HCT116 (cell line): ENCODE results near the gene EXOC6B.

Source experiments
- CTCF ChIP-seq, 3 experiments: fragments of 200-600 bp in 1 of 3; sonication (generic) in 1 of 3; IDR thresholded peaks in 2 of 3; conservative IDR thresholded peaks in 1 of 3; 2 replicates each; pipeline ENCODE4 v1.5.1; 2012 to 2017; ENCODE audit warnings: low read depth in 2 of 3, low read length in 2 of 3, antibody characterized with exemption in 1 of 3, borderline replicate concordance in 1 of 3, control low read depth in 1 of 3, mild to moderate bottlenecking in 1 of 3, mixed read lengths in 1 of 3, mixed run types in 1 of 3, moderate library complexity in 1 of 3; ENCODE audit not compliant: insufficient read depth in 1 of 3
- JUND ChIP-seq: IDR thresholded peaks from 2 replicates; pipeline ENCODE4 v1.6.1; 2012
- POLR2A ChIP-seq: IDR thresholded peaks from 2 replicates; pipeline ENCODE4 v1.7.0; 2011; ENCODE audit warnings: borderline replicate concordance; ENCODE audit not compliant: insufficient read depth, insufficient read length; ENCODE audit errors: extremely low read depth
- POLR2AphosphoS5 ChIP-seq: IDR thresholded peaks from 2 replicates; pipeline ENCODE4 v1.6.1; 2011; ENCODE audit warnings: mild to moderate bottlenecking, low read depth, low read length, moderate library complexity
- RAD21 ChIP-seq: IDR thresholded peaks from 2 replicates; pipeline ENCODE4 v1.6.1; 2012; ENCODE audit warnings: low read depth, mild to moderate bottlenecking
- REST ChIP-seq: IDR thresholded peaks from 2 replicates; pipeline ENCODE4 v1.6.1; 2012; ENCODE audit warnings: low read depth
- TCF7L2 ChIP-seq: IDR thresholded peaks from 2 replicates; pipeline ENCODE4 v1.7.0; 2011; ENCODE audit warnings: borderline replicate concordance, inconsistent platforms; ENCODE audit not compliant: insufficient read depth, insufficient read length; ENCODE audit errors: extremely low read depth
- YY1 ChIP-seq: IDR thresholded peaks from 2 replicates; pipeline ENCODE4 v1.6.1; 2011; ENCODE audit warnings: low read length, low read depth, moderate library complexity, mild to moderate bottlenecking; ENCODE audit not compliant: insufficient replicate concordance; ENCODE audit errors: extremely low read depth

- no peak for TF ChIP-seq JUND
- TF ChIP-seq REST: no peak
- no peak for TF ChIP-seq POLR2A
- no peak for TF ChIP-seq CTCF (IDR thresholded peaks at IDR 0.05 in 2 of 3, conservative IDR thresholded peaks at IDR 0.05 in 1 of 3; ENCODE audit: borderline replicate concordance in 1 of 3, insufficient read depth in 1 of 3, low read depth in 2 of 3, low read length in 2 of 3)
- TF ChIP-seq POLR2AphosphoS5: no peak
- no peak for TF ChIP-seq YY1
- no peak for TF ChIP-seq RAD21
- no peak for TF ChIP-seq TCF7L2
Measured at GRCh38 chr2:72661985-72662384, 163.8 kb downstream of the EXOC6B start.
